ENCODE measurements around the gene MTF2. TPM values are rescaled to one million over a fixed set of nuclear protein-coding genes. Genes with fewer than 3 reads are reported as not detected.
A peak's percentile ranks its signal among the peaks of the same experiment; 100 is the strongest.

Gene MTF2
- total RNA-seq, 1 donor from 2014 or later, result 56.4 TPM

- H3K79me2 ChIP-seq (ENCODE audit: insufficient read depth, low read length), result no peaks in the 10 kb centered on the region
- no peaks in the 10 kb centered on the region for H3K9me3 Mint-ChIP-seq (ENCODE audit: unreplicated experiment)
- no peaks in the 10 kb centered on the region for H3K36me3 Mint-ChIP-seq (ENCODE audit: low read depth, unreplicated experiment)
- no peaks in the 10 kb centered on the region for H3K4me1 Mint-ChIP-seq (ENCODE audit: low read depth, unreplicated experiment)
- H3K9me3 ChIP-seq (ENCODE audit: insufficient read depth, low read depth, low read length), result no peaks in the 10 kb centered on the region
- FAIRE-seq (peak; percentile 60), DNase-seq (ENCODE audit: low read depth) (no peak)
- H3K4me3 ChIP-seq (ENCODE audit: insufficient read depth, low read depth, low read length), result no peak overlapping the region
- H3K27me3 ChIP-seq (ENCODE audit: insufficient read depth, low read length), result no peaks in the 10 kb centered on the region
- no peak overlapping the region for H3K4me3 Mint-ChIP-seq (ENCODE audit: unreplicated experiment)
- no peak overlapping the region for H3K9ac ChIP-seq (ENCODE audit: low read length)
- H3K27ac ChIP-seq (ENCODE audit: low read depth, low read length), result no peak overlapping the region
- no peak for TF ChIP-seq CTCF (IDR thresholded peaks at IDR 0.05; ENCODE audit: insufficient read depth, low read depth, low read length)
- no peak for TF ChIP-seq EZH2 (IDR thresholded peaks at IDR 0.05; ENCODE audit: insufficient read depth, low read length)
- no peak overlapping the region for H2AFZ ChIP-seq (ENCODE audit: low read depth, low read length)
- peaks cover 3% of the 10 kb centered on the region for H3K27me3 Mint-ChIP-seq (ENCODE audit: low read depth, unreplicated experiment)
- H3K4me1 ChIP-seq (ENCODE audit: insufficient read depth, low read length), result no peaks in the 10 kb centered on the region
- H4K20me1 ChIP-seq (ENCODE audit: insufficient read depth, low read length), result no peaks in the 10 kb centered on the region
- H3K27ac Mint-ChIP-seq (ENCODE audit: unreplicated experiment), result no peak overlapping the region
- H3K4me2 ChIP-seq (ENCODE audit: low read length), result no peak overlapping the region
- no peaks in the 10 kb centered on the region for H3K36me3 ChIP-seq (ENCODE audit: insufficient read depth, low read length)
These were observed 36.7 kb upstream of the MTF2 start for GRCh38 chr1:93042187-93043056.

- Mint-ChIP-seq H3K4me1 (ENCODE audit: low read depth, unreplicated experiment) (no peaks in the 10 kb centered on the region), H3K27ac (ENCODE audit: unreplicated experiment) (no peak overlapping the region), H3K36me3 (ENCODE audit: low read depth, unreplicated experiment) (no peaks in the 10 kb centered on the region), H3K4me3 (ENCODE audit: unreplicated experiment) (no peak overlapping the region), H3K9me3 (ENCODE audit: unreplicated experiment) (no peaks in the 10 kb centered on the region), H3K27me3 (ENCODE audit: low read depth, unreplicated experiment) (peaks cover 3% of the 10 kb centered on the region)
- Histone ChIP-seq H3K9ac (ENCODE audit: low read length) (no peak overlapping the region), H2AFZ (ENCODE audit: low read depth, low read length) (no peak overlapping the region), H3K27ac (ENCODE audit: low read depth, low read length) (no peak overlapping the region), H4K20me1 (ENCODE audit: insufficient read depth, low read length) (no peaks in the 10 kb centered on the region), H3K4me2 (ENCODE audit: low read length) (no peak overlapping the region), H3K79me2 (ENCODE audit: insufficient read depth, low read length) (no peaks in the 10 kb centered on the region), H3K27me3 (ENCODE audit: insufficient read depth, low read length) (no peaks in the 10 kb centered on the region), H3K4me3 (ENCODE audit: insufficient read depth, low read depth, low read length) (no peak overlapping the region), H3K36me3 (ENCODE audit: insufficient read depth, low read length) (no peaks in the 10 kb centered on the region), H3K4me1 (ENCODE audit: insufficient read depth, low read length) (no peaks in the 10 kb centered on the region), H3K9me3 (ENCODE audit: insufficient read depth, low read depth, low read length) (no peaks in the 10 kb centered on the region)
- TF ChIP-seq CTCF (IDR thresholded peaks at IDR 0.05; ENCODE audit: insufficient read depth, low read depth, low read length) (no peak), EZH2 (IDR thresholded peaks at IDR 0.05; ENCODE audit: insufficient read depth, low read length) (no peak)
- no peak for DNase-seq (ENCODE audit: low read depth)
- no peak for FAIRE-seq
These were observed 36.0 kb upstream of the MTF2 start for GRCh38 chr1:93043057-93043557.

- Histone ChIP-seq H3K9me3 (ENCODE audit: insufficient read depth, low read depth, low read length) (no peaks in the 10 kb centered on the region), H3K27ac (ENCODE audit: low read depth, low read length) (no peak overlapping the region), H3K9ac (ENCODE audit: low read length) (no peak overlapping the region), H3K4me3 (ENCODE audit: insufficient read depth, low read depth, low read length) (no peak overlapping the region), H3K4me2 (ENCODE audit: low read length) (no peak overlapping the region), H4K20me1 (ENCODE audit: insufficient read depth, low read length) (no peaks in the 10 kb centered on the region), H2AFZ (ENCODE audit: low read depth, low read length) (no peak overlapping the region), H3K79me2 (ENCODE audit: insufficient read depth, low read length) (no peaks in the 10 kb centered on the region), H3K4me1 (ENCODE audit: insufficient read depth, low read length) (no peaks in the 10 kb centered on the region), H3K36me3 (ENCODE audit: insufficient read depth, low read length) (no peaks in the 10 kb centered on the region), H3K27me3 (ENCODE audit: insufficient read depth, low read length) (no peaks in the 10 kb centered on the region)
- FAIRE-seq (no peak), DNase-seq (ENCODE audit: low read depth) (no peak)
- H3K9me3 Mint-ChIP-seq (ENCODE audit: unreplicated experiment), result no peaks in the 10 kb centered on the region
- H3K4me3 Mint-ChIP-seq (ENCODE audit: unreplicated experiment), result no peak overlapping the region
- H3K27ac Mint-ChIP-seq (ENCODE audit: unreplicated experiment), result no peak overlapping the region
- peaks cover 2% of the 10 kb centered on the region for H3K27me3 Mint-ChIP-seq (ENCODE audit: low read depth, unreplicated experiment)
- no peaks in the 10 kb centered on the region for H3K36me3 Mint-ChIP-seq (ENCODE audit: low read depth, unreplicated experiment)
- no peak for TF ChIP-seq CTCF (IDR thresholded peaks at IDR 0.05; ENCODE audit: insufficient read depth, low read depth, low read length)
- TF ChIP-seq EZH2 (IDR thresholded peaks at IDR 0.05; ENCODE audit: insufficient read depth, low read length), result no peak
- no peaks in the 10 kb centered on the region for H3K4me1 Mint-ChIP-seq (ENCODE audit: low read depth, unreplicated experiment)
These were observed 31.5 kb upstream of the MTF2 start for GRCh38 chr1:93047618-93048017.
